ENCODE results near the gene ZFYVE26. TPM values are rescaled to one million over a fixed set of nuclear protein-coding genes. Genes with fewer than 3 reads are reported as not detected.
"Not testable (repeated sequence)": the region's sequence is repeated elsewhere in the genome, so short reads cannot be mapped to it uniquely, and the experiment has no call there.

ZFYVE26 gene
- total RNA-seq, 1 donor from 2014 or later: 31.9 TPM

DNA sequence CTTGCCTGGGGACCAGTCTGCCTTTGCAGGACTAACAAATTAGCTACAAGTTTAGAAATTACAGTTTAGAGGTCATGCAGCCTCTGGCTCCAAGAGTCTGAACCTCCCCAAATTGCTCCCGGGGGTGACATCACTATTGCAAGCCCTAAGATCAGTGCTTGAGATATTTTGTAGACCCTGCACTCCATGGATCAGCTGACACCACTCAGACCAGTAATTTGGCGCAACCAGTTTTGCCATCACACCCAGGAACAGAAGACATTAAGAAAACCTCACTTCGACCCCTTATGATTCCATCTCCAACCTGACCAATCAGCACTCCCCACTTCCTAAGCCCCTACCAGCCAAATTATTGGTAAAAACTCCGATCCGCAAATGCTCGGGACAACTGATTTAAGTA lies 2.1 kb upstream of the ZFYVE26 start:
- ATAC-seq; intact Hi-C loops (cut with DNase I): not testable (repeated sequence)

GRCh38 chr14:67817750-67818438 lies 1.5 kb upstream of the ZFYVE26 start:
- intact Hi-C loops (cut with DNase I): no loop called here
- ATAC-seq (no peak), DNase-seq (ENCODE audit: low spot score) (no peak)

More for the DNA sequence above, 2.1 kb upstream of the ZFYVE26 start:
- not testable (repeated sequence) for DNase-seq (ENCODE audit: low spot score)

DNA sequence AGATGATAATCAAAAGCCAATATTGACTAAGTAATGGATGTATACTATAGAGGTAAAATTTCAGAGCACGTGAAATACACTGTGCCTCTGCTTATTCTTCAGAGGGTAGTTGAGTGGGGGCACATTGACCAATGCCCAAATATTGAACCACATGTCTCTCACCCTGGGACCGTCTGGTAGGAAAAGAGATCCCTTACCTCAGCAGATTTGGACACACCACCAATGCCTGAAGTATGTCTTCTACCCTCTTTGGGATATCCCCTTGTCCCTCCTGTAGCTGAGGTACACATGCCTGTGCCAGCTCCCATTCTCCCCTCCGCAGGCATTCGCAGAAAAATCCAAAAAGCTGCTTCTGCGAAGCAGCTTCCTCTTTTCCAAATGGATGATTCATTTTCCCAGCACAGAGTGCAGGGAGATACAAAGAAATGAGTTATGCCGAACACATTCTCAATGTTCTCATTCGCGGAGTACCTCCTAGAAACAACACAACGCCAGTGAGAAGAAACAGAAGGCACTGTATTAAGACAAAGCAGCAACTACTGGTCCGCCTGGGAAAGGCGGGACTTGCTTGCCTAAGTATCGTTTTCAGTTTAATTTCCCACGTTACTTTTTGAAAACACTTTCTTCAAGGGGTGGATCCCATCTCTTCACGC lies 691 bp downstream of the ZFYVE26 start:
- intact Hi-C loops (cut with DNase I): no loop called here
- DNase-seq (ENCODE audit: low spot score) (no peak), ATAC-seq (no peak)

DNA sequence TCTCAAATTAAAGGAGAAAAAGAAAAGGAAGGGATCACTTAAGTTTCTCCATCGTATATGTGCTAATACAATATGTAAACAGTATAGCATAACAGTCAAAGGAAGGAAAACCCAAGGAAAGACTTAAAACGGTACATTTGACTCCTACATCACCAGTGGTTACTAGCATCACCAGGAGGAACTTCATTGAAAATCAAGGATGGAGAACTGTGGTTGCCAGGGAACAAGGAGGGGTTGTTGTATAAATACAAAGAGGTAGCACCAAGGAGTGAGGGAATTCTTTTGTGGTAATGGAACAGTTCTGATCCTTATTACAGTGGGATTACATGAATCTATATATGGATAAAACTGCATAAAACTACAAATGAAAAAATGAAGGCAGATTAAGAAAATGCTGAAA lies 1.6 kb downstream of the ZFYVE26 start:
- no peak for DNase-seq (ENCODE audit: low spot score)
- intact Hi-C loops (cut with DNase I): no loop called here
- no peak for ATAC-seq

GRCh38 chr14:67806246-67806645 lies 10.1 kb downstream of the ZFYVE26 start:
- no peak for DNase-seq (ENCODE audit: low spot score)
- ATAC-seq: no peak
- intact Hi-C loops (cut with DNase I): no loop called here

DNA sequence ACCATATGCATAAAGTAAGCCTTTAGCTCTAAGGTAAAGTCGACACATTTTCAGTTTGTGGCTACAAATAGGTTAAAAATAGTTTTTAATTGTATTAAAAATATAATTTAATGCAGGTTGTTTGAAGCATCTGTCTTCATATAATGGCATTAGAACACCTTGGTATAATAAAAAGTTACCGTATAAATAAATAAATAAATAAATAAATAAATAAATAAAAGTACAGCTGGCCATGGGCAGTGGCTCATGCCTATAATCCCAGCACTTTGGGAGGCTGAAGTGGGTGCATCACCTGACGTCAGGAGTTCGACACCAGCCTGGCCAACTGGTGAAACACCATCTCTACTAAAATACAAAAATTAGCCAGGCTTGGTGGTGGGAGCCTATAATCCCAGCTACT lies 15.6 kb downstream of the ZFYVE26 start:
- DNase-seq (ENCODE audit: low spot score) (no peak), ATAC-seq (no peak)
- intact Hi-C loops (cut with DNase I): no loop called here

DNA sequence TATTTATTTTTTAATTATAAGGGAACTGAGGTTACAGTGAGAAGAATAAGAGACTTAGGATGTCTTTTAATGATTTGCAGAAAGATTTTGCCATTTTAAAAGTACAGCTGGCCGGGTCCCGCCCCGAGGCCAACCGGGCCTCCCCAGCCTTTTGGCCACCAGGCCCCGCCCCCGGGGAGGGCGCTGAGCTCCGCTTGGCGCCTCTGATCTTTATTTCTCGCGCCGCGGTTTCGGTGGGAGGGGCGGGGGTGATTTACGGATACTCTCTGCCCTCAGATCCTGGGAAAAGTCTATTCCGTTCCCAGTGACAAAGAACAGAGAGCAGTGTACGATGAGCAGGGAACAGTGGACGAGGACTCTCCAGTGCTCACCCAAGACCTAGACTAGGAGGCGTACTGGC lies 17.7 kb downstream of the ZFYVE26 start:
- intact Hi-C loops (cut with DNase I): no loop called here
- DNase-seq (ENCODE audit: low spot score) (no peak), ATAC-seq (no peak)

GRCh38 chr14:67787673-67788072 lies 28.7 kb downstream of the ZFYVE26 start:
- intact Hi-C loops (cut with DNase I): no loop called here
- DNase-seq (ENCODE audit: low spot score) (no peak), ATAC-seq (no peak)

DNA sequence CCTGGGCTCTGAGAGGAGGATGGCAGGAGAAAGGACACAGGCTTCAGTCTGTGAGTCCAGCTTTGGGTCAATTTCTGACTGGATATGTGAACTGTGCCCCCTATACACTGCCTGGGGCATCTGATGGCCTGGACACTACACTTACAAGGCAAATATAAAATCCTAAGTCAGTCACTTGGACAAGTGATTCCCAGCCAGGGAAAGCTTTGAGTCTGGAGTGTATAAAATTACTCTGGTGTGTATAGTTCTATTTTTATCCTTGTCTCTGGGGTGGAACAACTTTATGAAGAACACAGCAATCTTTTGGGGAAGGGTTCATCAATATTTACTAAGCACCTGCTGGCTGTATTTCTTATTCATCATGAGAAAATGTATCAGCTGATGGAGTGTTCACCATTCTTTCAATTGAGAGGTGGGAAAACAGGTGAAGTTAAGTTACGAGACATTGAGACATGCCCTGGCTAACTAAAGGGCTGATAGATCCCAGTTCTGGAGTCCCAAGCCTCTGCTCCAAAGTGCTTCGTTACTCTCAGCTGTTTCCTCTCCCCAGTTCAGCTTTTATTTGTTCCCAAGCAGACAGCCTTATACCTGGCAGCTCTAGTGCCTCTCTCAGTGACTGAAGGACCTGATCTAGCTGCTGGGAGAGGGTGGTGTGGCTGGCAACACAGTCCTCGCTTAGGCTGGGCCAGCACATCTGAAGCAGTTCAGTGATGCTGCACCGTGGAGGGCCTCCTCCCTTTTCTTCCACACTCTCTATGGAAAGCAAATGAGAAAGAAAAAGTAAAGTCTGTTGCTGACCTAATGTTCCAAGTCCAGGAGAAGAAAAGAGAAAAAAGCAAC lies 30.9 kb downstream of the ZFYVE26 start:
- DNase-seq (ENCODE audit: low spot score): no peak
- ATAC-seq: no peak
- intact Hi-C loops (cut with DNase I): no loop called here

DNA sequence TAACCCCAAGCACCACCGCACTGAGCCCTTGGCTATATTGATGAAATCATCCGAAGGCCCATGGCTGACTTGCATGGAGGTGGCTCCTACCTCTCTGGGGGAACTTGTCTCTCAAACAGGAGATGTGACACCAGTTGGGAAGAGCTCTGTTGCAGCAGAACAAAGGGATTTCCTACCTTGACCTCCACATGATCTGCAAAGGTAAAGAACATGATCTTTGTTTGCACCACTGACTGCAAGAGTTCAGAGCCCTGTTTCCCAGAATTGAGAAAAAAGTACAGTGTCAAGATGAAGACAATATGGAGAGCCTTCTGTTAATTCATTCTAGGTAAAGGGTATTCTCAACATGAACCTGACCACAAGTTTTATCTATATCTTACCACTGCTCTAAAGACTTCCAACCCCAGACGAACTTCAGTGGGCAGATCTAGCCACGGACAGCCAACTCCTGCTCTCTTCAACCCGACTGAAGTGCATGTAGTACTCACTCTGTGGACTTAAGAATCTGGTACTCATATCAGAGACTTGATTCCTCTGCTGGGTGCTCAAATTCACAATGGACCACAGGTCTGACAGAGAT lies 32.1 kb downstream of the ZFYVE26 start:
- DNase-seq (ENCODE audit: low spot score) (no peak), ATAC-seq (no peak)
- intact Hi-C loops (cut with DNase I): no loop called here

DNA sequence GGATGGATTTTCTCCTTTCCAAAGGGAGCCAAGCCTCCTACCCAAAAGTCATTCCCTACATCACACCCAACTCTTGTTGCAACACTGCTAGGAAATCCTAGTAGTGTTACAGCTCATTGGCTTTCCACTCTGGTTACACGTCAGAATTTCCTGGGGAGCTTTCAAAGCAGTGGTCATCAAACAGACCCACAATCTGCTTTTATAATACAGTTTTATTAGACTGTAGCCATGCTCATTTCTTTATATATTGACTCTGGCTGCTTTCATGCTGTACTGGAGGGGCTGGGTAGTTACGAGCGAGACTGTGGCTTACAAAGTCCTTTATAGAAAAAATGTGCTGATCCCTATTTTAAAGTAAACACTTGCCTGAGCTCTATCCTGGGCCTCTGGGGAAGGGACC lies 34.3 kb downstream of the ZFYVE26 start:
- no peak for ATAC-seq
- DNase-seq (ENCODE audit: low spot score): no peak
- intact Hi-C loops (cut with DNase I): no loop called here

GRCh38 chr14:67778792-67779191 lies 37.6 kb downstream of the ZFYVE26 start:
- DNase-seq (ENCODE audit: low spot score) (no peak), ATAC-seq (no peak)
- intact Hi-C loops (cut with DNase I): no loop called here

- DNase-seq (ENCODE audit: low spot score): no peak
- intact Hi-C loops (cut with DNase I): no loop called here
- ATAC-seq: no peak
Observed at GRCh38 chr14:67776653-67777322, 39.6 kb downstream of the ZFYVE26 start.

DNA sequence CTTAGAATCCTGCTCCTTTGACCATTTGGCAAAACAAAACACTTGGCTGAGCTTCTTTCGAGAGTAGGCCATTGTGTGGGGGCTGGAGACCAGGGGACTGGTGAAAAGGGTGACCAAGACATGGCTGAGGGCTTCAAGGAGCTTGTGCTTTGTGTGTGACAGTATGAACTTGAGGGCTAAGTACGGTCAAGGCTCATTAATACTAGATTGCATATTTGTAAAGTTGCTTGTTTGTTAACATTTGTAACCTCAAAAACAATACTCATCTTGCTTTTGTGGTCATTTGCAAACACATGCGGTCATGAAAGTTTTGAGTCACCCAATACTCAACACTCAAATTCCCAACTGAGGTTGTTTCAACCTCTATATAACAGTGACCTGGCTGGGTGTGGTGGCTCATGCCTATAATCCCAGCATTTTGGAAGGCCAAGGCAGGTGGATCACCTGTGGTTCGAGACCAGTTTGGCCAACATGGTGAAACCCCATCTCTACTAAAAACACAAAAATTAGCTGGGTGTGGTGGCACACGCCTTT lies 42.5 kb downstream of the ZFYVE26 start:
- ATAC-seq: no peak
- no peak for DNase-seq (ENCODE audit: low spot score)
- intact Hi-C loops (cut with DNase I): no loop called here

GRCh38 chr14:67768219-67768618 lies 48.2 kb downstream of the ZFYVE26 start:
- ATAC-seq (no peak), DNase-seq (ENCODE audit: low spot score) (no peak)
- intact Hi-C loops (cut with DNase I): no loop called here

GRCh38 chr14:67766035-67766680 lies 50.2 kb downstream of the ZFYVE26 start:
- no peak for DNase-seq (ENCODE audit: low spot score)
- peak; percentile 62 for ATAC-seq
- intact Hi-C loops (cut with DNase I): no loop called here

DNA sequence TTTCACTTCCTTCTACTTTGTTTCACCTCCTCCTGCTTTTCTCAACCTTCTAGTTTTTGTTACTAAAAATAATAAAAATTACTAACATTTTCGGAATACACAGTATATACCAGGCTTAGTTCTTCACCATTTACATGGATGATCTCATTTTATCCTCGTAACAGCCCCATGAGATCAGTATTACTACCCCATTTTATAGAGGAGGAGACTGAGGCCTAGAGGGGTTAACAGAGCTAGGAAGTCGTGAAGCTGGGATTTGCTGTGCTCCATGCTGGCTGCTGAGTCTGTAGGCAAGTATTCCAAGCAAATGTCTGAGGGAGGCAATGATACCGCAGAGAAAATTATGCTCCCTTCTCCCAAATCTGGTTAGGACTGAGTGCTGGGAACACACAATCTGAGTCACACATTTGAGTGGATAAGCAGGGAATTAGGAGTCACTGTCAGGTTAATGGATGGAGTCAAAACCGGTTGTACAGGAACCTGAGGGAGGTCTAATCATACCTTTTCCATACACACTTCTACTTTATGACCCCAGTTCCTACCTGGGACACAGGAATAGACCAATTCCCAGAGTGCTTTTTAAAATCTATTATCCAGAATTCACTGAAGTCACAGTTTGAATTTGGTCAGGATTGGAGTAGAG lies 51.1 kb downstream of the ZFYVE26 start:
- no peak for DNase-seq (ENCODE audit: low spot score)
- intact Hi-C loops (cut with DNase I): no loop called here

DNA sequence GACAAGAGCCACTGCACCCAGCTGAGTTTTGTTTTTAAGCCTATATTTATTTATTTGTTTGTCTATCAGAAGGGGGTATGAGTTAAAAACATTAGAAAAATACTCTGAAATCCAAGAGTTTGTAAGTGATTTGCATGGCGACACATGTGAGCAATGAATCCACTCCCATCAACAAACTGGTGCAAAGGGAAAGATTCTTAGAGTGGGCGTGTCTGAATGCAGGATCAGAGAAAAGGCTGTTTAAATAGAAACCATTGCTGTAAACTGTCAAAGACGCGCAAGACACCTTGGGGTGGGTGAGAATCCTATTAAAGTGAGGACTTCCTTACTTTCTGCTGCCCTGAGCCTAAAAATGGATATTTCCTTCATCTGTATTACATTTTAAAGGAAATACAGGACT lies 51.9 kb downstream of the ZFYVE26 start:
- intact Hi-C loops (cut with DNase I): no loop called here

More for the DNA sequence above, 51.1 kb downstream of the ZFYVE26 start:
- ATAC-seq: no peak

More for the DNA sequence above, 51.9 kb downstream of the ZFYVE26 start:
- ATAC-seq: no peak
- no peak for DNase-seq (ENCODE audit: low spot score)

All from sciatic nerve (tissue), 2 donors.